ENCODE data around the gene ZNF567.
"Not testable (repeated sequence)": the region's sequence is repeated elsewhere in the genome, so short reads cannot be mapped to it uniquely, and the experiment has no call there.

ZNF567 gene

GRCh38 chr19:36745870-36746269 is 58.5 kb downstream of the ZNF567 start:
- Histone ChIP-seq H3K4me2 (ENCODE audit: low read depth, low read length, poor library complexity, severe bottlenecking) (no peak overlapping the region), H4K20me1 (ENCODE audit: insufficient read depth, low read length, poor library complexity, severe bottlenecking) (no peaks in the 10 kb centered on the region), H3F3A (ENCODE audit: low read depth) (no peaks in the 10 kb centered on the region), H3K36me3 (ENCODE audit: insufficient read depth, low read length) (peaks cover 61% of the 10 kb centered on the region), H3K9me2 (replicated peaks; ENCODE audit: low read depth, low read length) (no peaks in the 10 kb centered on the region), H2AFZ (ENCODE audit: low read length) (no peak overlapping the region), H3K9ac (ENCODE audit: low read depth, low read length, poor library complexity, severe bottlenecking) (no peak overlapping the region), H3K9me3 (ENCODE audit: insufficient read depth, low read depth, low read length) (peaks cover 52% of the 10 kb centered on the region), H3K79me2 (ENCODE audit: insufficient read depth, low read length) (peaks cover 26% of the 10 kb centered on the region), H3K27me3 (ENCODE audit: insufficient read depth, low read length, poor library complexity, severe bottlenecking) (peaks cover 27% of the 10 kb centered on the region), H3K4me3 (ENCODE audit: low read length, poor library complexity, severe bottlenecking) (no peak overlapping the region), H3K4me1 (ENCODE audit: insufficient read depth, low read length, poor library complexity, severe bottlenecking) (no peaks in the 10 kb centered on the region)
- no peak for TF ChIP-seq EZH2phosphoT487 (IDR thresholded peaks at IDR 0.05; ENCODE audit: borderline replicate concordance)
- TF ChIP-seq, protein P1, sequence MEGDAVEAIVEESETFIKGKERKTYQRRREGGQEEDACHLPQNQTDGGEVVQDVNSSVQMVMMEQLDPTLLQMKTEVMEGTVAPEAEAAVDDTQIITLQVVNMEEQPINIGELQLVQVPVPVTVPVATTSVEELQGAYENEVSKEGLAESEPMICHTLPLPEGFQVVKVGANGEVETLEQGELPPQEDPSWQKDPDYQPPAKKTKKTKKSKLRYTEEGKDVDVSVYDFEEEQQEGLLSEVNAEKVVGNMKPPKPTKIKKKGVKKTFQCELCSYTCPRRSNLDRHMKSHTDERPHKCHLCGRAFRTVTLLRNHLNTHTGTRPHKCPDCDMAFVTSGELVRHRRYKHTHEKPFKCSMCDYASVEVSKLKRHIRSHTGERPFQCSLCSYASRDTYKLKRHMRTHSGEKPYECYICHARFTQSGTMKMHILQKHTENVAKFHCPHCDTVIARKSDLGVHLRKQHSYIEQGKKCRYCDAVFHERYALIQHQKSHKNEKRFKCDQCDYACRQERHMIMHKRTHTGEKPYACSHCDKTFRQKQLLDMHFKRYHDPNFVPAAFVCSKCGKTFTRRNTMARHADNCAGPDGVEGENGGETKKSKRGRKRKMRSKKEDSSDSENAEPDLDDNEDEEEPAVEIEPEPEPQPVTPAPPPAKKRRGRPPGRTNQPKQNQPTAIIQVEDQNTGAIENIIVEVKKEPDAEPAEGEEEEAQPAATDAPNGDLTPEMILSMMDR (conservative IDR thresholded peaks at IDR 0.05; ENCODE audit: low read length): no peak

DNA sequence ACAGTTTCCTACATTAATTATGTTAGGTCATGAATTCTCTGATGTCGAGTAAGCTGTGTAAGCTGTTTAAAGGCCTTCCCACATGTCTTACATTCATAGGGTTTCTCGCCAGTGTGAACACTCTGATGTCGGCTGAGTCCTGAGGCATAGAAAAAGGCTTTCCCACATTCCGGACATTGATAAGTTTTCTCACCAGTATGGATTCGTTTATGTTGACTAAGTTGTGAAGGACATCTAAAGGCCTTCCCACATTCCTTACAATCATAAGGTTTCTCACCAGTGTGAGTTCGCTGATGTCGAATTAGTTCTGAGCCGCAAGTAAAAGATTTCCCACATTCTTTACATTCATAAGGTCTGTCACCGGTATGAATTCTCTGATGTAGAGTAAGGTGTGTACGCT is 60.3 kb downstream of the ZNF567 start:
- Histone ChIP-seq H3K4me2 (ENCODE audit: low read depth, low read length, poor library complexity, severe bottlenecking) (no peak overlapping the region), H3K79me2 (ENCODE audit: insufficient read depth, low read length) (peaks cover 36% of the 10 kb centered on the region), H3F3A (ENCODE audit: low read depth) (no peaks in the 10 kb centered on the region), H3K9ac (ENCODE audit: low read depth, low read length, poor library complexity, severe bottlenecking) (no peak overlapping the region), H3K9me2 (replicated peaks; ENCODE audit: low read depth, low read length) (no peaks in the 10 kb centered on the region), H4K20me1 (ENCODE audit: insufficient read depth, low read length, poor library complexity, severe bottlenecking) (no peaks in the 10 kb centered on the region), H3K27me3 (ENCODE audit: insufficient read depth, low read length, poor library complexity, severe bottlenecking) (peaks cover 27% of the 10 kb centered on the region), H3K9me3 (ENCODE audit: insufficient read depth, low read depth, low read length) (peaks cover 71% of the 10 kb centered on the region), H3K36me3 (ENCODE audit: insufficient read depth, low read length) (peaks cover 79% of the 10 kb centered on the region), H2AFZ (ENCODE audit: low read length) (no peak overlapping the region), H3K4me3 (ENCODE audit: low read length, poor library complexity, severe bottlenecking) (no peak overlapping the region), H3K4me1 (ENCODE audit: insufficient read depth, low read length, poor library complexity, severe bottlenecking) (no peaks in the 10 kb centered on the region)
- TF ChIP-seq, protein P1 (conservative IDR thresholded peaks at IDR 0.05; ENCODE audit: low read length): no peak

DNA sequence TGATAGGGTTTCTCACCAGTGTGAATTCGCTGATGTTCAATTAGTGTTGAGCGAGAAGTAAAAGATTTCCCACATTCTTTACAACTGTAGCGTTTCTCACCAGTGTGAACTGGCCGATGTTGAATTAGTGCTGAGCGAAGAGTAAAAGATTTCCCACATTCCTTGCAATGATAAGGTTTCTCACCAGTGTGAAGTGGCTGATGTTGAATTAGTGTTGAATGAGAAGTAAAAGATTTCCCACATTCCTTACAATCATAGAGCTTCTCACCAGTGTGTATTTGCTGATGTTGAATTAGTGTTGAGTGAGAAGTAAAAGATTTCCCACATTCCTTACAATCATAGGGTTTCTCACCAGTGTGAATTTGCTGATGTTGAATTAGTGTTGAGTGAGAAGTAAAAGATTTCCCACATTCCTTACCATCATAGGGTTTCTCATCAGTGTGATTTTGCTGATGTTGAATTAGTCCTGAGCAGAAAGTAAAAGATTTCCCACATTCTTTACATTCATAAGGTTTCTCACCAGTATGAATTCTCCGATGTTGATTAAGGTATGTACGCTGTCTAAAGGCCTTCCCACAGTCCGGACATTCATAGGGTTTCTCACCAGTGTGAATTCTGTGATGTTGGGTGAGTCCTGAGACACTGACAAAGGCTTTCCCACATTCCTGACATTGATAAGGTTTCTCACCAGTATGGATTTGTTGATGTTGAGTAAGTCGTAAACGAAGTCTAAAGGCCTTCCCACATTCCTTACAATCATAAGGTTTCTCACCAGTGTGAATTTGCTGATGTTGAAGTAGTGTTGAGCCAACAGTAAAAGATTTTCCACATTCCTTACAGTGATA is 61.2 kb downstream of the ZNF567 start:
- Histone ChIP-seq H3K27me3 (ENCODE audit: insufficient read depth, low read length, poor library complexity, severe bottlenecking) (peaks cover 27% of the 10 kb centered on the region), H4K20me1 (ENCODE audit: insufficient read depth, low read length, poor library complexity, severe bottlenecking) (no peaks in the 10 kb centered on the region), H3K79me2 (ENCODE audit: insufficient read depth, low read length) (peaks cover 41% of the 10 kb centered on the region), H3K4me1 (ENCODE audit: insufficient read depth, low read length, poor library complexity, severe bottlenecking) (no peaks in the 10 kb centered on the region), H3K36me3 (ENCODE audit: insufficient read depth, low read length) (peaks cover 88% of the 10 kb centered on the region), H3F3A (ENCODE audit: low read depth) (no peaks in the 10 kb centered on the region), H3K4me3 (ENCODE audit: low read length, poor library complexity, severe bottlenecking) (no peak overlapping the region), H2AFZ (ENCODE audit: low read length) (no peak overlapping the region), H3K9ac (ENCODE audit: low read depth, low read length, poor library complexity, severe bottlenecking) (no peak overlapping the region), H3K4me2 (ENCODE audit: low read depth, low read length, poor library complexity, severe bottlenecking) (no peak overlapping the region), H3K9me3 (ENCODE audit: insufficient read depth, low read depth, low read length) (peaks cover 76% of the 10 kb centered on the region), H3K9me2 (replicated peaks; ENCODE audit: low read depth, low read length) (no peaks in the 10 kb centered on the region)
- TF ChIP-seq EZH2phosphoT487 (IDR thresholded peaks at IDR 0.05; ENCODE audit: borderline replicate concordance): no peak
- TF ChIP-seq, protein P1 (conservative IDR thresholded peaks at IDR 0.05; ENCODE audit: low read length): no peak

- not testable (repeated sequence) for H4K20me1 ChIP-seq (ENCODE audit: insufficient read depth, low read length, poor library complexity, severe bottlenecking); H3K4me2 ChIP-seq (ENCODE audit: low read depth, low read length, poor library complexity, severe bottlenecking); H3K4me1 ChIP-seq (ENCODE audit: insufficient read depth, low read length, poor library complexity, severe bottlenecking); H3K9ac ChIP-seq (ENCODE audit: low read depth, low read length, poor library complexity, severe bottlenecking); H3K9me2 ChIP-seq (replicated peaks; ENCODE audit: low read depth, low read length); H2AFZ ChIP-seq (ENCODE audit: low read length); H3F3A ChIP-seq (ENCODE audit: low read depth); H3K4me3 ChIP-seq (ENCODE audit: low read length, poor library complexity, severe bottlenecking)
- Histone ChIP-seq H3K36me3 (ENCODE audit: insufficient read depth, low read length) (peaks cover 97% of the 10 kb centered on the region), H3K27me3 (ENCODE audit: insufficient read depth, low read length, poor library complexity, severe bottlenecking) (peaks cover 27% of the 10 kb centered on the region), H3K9me3 (ENCODE audit: insufficient read depth, low read depth, low read length) (peaks cover 82% of the 10 kb centered on the region), H3K79me2 (ENCODE audit: insufficient read depth, low read length) (peaks cover 46% of the 10 kb centered on the region)
These were observed 62.2 kb downstream of the ZNF567 start for GRCh38 chr19:36749613-36750012.

All from Loucy (cell line).